ENCODE data around the gene NDUFS2.

The NDUFS2 gene

DNA sequence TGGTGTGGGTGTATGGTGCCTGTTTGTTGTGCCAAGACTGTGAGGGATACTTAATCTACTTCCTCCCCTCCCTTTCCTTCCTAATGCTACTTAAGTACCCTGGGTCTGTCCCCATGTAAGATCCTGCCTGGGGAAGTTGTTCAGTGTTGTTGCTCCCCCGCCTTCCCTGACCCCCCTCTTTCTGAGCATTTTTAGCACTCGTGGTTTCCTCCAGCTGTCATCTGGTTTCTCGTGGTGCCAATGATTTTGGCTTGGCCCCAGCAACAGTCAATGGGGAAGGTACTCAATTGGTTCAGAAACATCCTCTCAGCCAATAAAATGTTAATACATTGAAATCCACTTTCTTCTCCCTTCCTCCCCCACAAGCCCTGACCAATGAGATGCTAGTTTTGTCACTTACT lies 16.9 kb upstream of the NDUFS2 start:
- in situ Hi-C loops (cut with HindIII; ENCODE audit: low sequenced_read_pairs) = no loop called here
- peak; percentile 28 for DNase-seq (ENCODE audit: low read depth)
- TF ChIP-seq, protein P1, sequence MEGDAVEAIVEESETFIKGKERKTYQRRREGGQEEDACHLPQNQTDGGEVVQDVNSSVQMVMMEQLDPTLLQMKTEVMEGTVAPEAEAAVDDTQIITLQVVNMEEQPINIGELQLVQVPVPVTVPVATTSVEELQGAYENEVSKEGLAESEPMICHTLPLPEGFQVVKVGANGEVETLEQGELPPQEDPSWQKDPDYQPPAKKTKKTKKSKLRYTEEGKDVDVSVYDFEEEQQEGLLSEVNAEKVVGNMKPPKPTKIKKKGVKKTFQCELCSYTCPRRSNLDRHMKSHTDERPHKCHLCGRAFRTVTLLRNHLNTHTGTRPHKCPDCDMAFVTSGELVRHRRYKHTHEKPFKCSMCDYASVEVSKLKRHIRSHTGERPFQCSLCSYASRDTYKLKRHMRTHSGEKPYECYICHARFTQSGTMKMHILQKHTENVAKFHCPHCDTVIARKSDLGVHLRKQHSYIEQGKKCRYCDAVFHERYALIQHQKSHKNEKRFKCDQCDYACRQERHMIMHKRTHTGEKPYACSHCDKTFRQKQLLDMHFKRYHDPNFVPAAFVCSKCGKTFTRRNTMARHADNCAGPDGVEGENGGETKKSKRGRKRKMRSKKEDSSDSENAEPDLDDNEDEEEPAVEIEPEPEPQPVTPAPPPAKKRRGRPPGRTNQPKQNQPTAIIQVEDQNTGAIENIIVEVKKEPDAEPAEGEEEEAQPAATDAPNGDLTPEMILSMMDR (IDR thresholded peaks at IDR 0.05; ENCODE audit: low read depth, low read length, missing control alignments) = no peak
- H3K4me3 ChIP-seq (ENCODE audit: low read depth, low read length) = no peak overlapping the region

DNA sequence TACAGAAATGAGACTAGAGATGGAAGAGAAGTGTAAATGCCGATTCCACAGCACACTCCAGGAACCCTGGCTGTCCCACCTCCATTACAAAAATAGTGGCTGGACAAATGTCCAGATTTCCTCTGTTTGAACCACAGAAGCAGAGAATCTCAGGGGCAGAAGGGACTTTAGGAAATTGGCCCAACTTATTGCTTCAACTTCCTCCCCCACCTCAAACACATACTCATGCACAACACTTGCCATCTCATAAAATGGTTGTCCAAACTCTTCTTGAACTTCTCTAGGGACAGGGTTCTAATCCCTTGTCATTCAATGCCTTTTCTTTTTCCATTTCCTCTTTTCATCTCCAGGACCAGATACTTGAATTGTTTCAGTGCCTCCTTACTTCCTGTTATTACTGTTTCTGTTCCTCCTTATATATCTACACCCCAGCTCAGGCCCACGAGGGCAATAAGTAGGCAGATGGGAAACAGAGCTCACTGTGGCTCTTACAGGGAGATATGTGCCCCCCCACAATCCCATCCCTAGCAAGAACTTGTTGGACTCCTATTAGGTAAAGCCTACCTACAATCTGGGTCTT lies 16.3 kb upstream of the NDUFS2 start:
- in situ Hi-C loops (cut with HindIII; ENCODE audit: low sequenced_read_pairs) = no loop called here
- DNase-seq (ENCODE audit: low read depth) = no peak
- TF ChIP-seq, protein P1 (IDR thresholded peaks at IDR 0.05; ENCODE audit: low read depth, low read length, missing control alignments) = no peak
- no peak overlapping the region for H3K4me3 ChIP-seq (ENCODE audit: low read depth, low read length)

DNA sequence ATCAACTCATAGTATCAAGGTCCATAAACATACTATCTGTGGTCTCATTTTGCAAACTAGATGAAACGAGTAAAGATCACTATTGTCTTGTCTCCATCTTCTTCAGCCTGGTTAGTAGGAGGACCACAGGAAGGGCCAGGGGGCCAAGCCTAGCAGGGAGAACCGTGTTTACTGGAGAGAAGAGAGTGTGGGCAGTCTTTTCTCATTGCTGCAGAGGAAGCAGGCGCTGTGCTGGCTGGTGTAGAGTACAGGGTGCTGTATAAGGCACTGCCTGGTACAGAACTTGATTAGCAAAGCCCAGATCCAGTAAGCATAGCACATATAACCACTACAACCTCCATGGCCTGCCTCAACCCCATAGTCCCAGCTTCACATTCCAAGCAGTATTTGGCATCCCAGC lies 14.9 kb upstream of the NDUFS2 start:
- no peak overlapping the region for H3K4me3 ChIP-seq (ENCODE audit: low read depth, low read length)
- TF ChIP-seq, protein P1 (IDR thresholded peaks at IDR 0.05; ENCODE audit: low read depth, low read length, missing control alignments) = no peak
- in situ Hi-C loops (cut with HindIII; ENCODE audit: low sequenced_read_pairs) = no loop called here
- DNase-seq (ENCODE audit: low read depth) = no peak

DNA sequence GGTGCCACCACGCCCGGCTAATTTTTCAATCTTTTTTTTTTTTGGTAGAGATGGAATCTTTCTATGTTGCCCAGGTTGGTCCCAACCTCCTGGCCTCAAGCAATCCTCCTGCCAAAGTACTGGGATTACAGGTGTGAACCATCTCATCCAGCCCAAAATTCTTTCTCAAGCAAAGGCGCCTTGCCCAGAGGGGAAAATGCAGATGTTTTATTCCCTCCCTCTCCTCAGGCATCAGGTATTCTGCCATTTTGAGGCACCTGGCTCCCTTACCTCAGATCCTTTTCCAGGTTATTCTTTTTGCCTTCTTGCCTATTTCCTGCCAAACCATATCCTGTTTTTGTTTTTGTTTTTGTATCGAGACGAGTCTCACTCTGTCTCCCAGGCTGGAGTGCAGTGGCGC lies 13.8 kb upstream of the NDUFS2 start:
- no peak for DNase-seq (ENCODE audit: low read depth)
- no peak overlapping the region for H3K4me3 ChIP-seq (ENCODE audit: low read depth, low read length)
- TF ChIP-seq, protein P1 (IDR thresholded peaks at IDR 0.05; ENCODE audit: low read depth, low read length, missing control alignments) = no peak
- in situ Hi-C loops (cut with HindIII; ENCODE audit: low sequenced_read_pairs) = no loop called here

DNA sequence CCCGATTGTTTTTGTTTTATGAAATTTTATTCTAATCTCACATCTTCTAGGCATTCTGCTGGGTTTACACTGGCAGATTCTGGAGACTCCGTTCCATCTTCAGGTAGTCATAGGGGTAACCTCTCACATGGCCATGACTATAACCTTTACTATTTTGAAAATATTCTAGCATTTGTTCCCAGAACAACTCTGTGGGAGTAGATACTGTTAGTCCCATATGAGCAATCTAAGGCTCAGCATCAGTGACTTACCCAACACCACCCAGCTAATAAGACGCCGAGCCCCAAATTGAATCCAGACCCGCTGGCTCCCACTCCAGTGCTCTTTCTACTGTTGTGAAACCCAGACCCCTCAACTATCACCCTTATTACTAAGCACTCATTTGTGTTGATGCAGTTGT lies 13.1 kb upstream of the NDUFS2 start:
- no peak for DNase-seq (ENCODE audit: low read depth)
- in situ Hi-C loops (cut with HindIII; ENCODE audit: low sequenced_read_pairs) = no loop called here
- TF ChIP-seq, protein P1 (IDR thresholded peaks at IDR 0.05; ENCODE audit: low read depth, low read length, missing control alignments) = no peak
- no peak overlapping the region for H3K4me3 ChIP-seq (ENCODE audit: low read depth, low read length)

DNA sequence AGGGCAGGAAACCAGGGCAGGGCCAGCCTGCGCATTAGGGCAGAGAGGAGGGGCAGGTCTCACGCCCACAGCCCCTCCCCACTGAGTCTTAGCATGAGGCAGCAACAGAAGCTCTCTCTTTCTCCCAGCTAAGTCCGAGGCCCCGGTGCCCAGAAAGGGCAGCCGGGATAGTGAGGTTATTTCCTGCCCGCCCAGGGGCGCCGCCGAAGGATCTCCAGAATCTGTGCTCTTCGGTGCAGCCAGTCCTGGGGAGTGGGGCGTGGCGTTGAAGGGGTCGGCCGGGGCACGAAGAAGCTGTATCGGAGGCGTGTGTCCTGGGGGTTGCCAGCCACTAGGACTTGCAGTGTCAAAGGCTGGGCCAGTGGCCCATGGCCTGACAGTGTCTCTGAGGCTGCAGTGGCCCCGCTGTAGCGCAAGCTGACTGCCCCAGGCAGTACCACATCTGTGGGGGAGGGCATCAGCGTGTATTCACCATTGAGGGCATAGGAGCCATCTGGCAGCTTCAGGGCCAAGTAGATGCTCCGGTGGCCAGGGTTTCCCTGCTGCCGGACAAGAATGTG lies 11.1 kb upstream of the NDUFS2 start:
- in situ Hi-C loops (cut with HindIII; ENCODE audit: low sequenced_read_pairs) = no loop called here
- TF ChIP-seq, protein P1 (IDR thresholded peaks at IDR 0.05; ENCODE audit: low read depth, low read length, missing control alignments) = no peak
- no peak for DNase-seq (ENCODE audit: low read depth)
- no peak overlapping the region for H3K4me3 ChIP-seq (ENCODE audit: low read depth, low read length)

Measured in astrocyte of the cerebellum (primary cell).